GM18511 (cell line): ENCODE results near the gene KSR1.
"Not testable (repeated sequence)": the region's sequence is repeated elsewhere in the genome, so short reads cannot be mapped to it uniquely, and the experiment has no call there.

Experiments
- ATAC-seq: cut with Tn5 transposase; IDR thresholded peaks from one replicate; pipeline ENCODE4 v1.9.1; 2021; ENCODE audit warnings: mild to moderate bottlenecking, moderate library complexity; ENCODE audit not compliant: unreplicated experiment

The KSR1 gene

GRCh38 chr17:27628376-27628775, 172.1 kb downstream of the KSR1 start:
- ATAC-seq = no peak

GRCh38 chr17:27629260-27629659, 173.0 kb downstream of the KSR1 start:
- not testable (repeated sequence) for ATAC-seq

- peak; percentile 69 for ATAC-seq
Observed at GRCh38 chr17:27630607-27631410, 174.6 kb downstream of the KSR1 start, which contains the start of gene LGALS9. LGALS9 (plus strand) TSS chr17:27631188; CDS start chr17:27631266, 78 bp downstream.

GRCh38 chr17:27631411-27631760, 175.1 kb downstream of the KSR1 start:
- peak; percentile 55 for ATAC-seq

- no peak for ATAC-seq
Observed at GRCh38 chr17:27631897-27632725, 175.9 kb downstream of the KSR1 start.

GRCh38 chr17:27632766-27633165, 176.5 kb downstream of the KSR1 start:
- not testable (repeated sequence) for ATAC-seq

GRCh38 chr17:27633312-27634025, 177.2 kb downstream of the KSR1 start:
- no peak for ATAC-seq

- no peak for ATAC-seq
Observed at GRCh38 chr17:27634026-27634335, 177.7 kb downstream of the KSR1 start.

GRCh38 chr17:27634776-27635175, 178.5 kb downstream of the KSR1 start:
- no peak for ATAC-seq

GRCh38 chr17:27635275-27635823, 179.1 kb downstream of the KSR1 start:
- peak; percentile 43 for ATAC-seq

- ATAC-seq = not testable (repeated sequence)
Observed at GRCh38 chr17:27636005-27636520, 179.8 kb downstream of the KSR1 start.

GRCh38 chr17:27637818-27638217, 181.6 kb downstream of the KSR1 start:
- not testable (repeated sequence) for ATAC-seq

- ATAC-seq = not testable (repeated sequence)
Observed at GRCh38 chr17:27638415-27638914, 182.2 kb downstream of the KSR1 start.

GRCh38 chr17:27640790-27641189, 184.5 kb downstream of the KSR1 start:
- ATAC-seq = no peak

GRCh38 chr17:27644586-27644985, 188.3 kb downstream of the KSR1 start:
- ATAC-seq = no peak

- ATAC-seq = not testable (repeated sequence)
Observed at GRCh38 chr17:27645621-27646020, 189.4 kb downstream of the KSR1 start.

- no peak for ATAC-seq
Observed at GRCh38 chr17:27646232-27646631, 190.0 kb downstream of the KSR1 start.

- no peak for ATAC-seq
Observed at GRCh38 chr17:27647765-27648164, 191.5 kb downstream of the KSR1 start.

- not testable (repeated sequence) for ATAC-seq
Observed at GRCh38 chr17:27649111-27649571, 192.9 kb downstream of the KSR1 start.

- no peak for ATAC-seq
Observed at GRCh38 chr17:27649929-27650328, 193.7 kb downstream of the KSR1 start.

- no peak for ATAC-seq
Observed at GRCh38 chr17:27650836-27651235, 194.6 kb downstream of the KSR1 start.
